ELF-1 (cell line): ENCODE measurements around the gene GDF2.

Source experiments
- DNase-seq: peaks from one replicate; pipeline ENCODE4 v3.0.0-alpha.2; 2016; ENCODE audit warnings: low read depth, low spot score

The GDF2 gene

GRCh38 chr10:47291682-47292081, 30.6 kb upstream of the GDF2 start:
- no peak for DNase-seq

GRCh38 chr10:47294057-47294456, 28.2 kb upstream of the GDF2 start:
- no peak for DNase-seq

DNA sequence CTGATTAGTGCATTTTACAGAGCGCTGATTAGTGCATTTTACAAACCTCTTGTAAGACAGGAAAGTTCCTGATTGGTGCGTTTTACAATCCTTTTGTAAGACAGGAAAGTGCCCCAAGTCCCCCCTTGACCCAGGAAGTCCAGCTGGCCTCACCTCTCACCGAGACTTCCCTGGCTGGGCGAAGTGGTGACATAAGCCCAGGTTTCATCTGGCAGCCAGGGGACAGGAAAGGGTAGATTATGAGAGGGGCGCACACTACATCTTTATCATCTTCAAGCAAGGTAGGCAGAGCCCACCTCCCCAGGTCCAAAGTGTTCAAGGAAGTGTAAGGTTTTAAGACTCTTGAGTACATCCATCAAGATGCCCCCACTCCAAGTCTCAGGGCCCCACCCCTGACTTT, 27.8 kb upstream of the GDF2 start:
- DNase-seq, result no peak

DNA sequence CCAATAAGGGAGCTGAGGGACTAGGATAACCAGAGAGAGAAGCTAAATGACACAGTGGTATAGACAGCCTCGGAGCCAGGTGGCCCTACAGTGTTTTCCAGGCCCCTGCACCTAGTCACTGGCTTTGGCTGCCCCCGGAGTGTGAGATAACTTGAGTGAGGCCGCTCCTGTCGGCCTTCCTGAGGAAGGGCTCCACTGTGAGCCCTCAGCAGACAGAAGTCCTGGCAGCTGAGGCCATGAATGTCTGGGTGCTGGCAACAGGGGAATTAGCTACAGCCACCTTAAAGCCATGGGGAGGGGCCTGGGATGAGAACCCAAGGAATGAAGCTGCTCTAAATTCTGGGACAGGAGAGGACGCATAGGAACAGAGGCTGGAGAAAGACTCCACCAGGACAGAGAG, 26.8 kb upstream of the GDF2 start:
- no peak for DNase-seq

DNA sequence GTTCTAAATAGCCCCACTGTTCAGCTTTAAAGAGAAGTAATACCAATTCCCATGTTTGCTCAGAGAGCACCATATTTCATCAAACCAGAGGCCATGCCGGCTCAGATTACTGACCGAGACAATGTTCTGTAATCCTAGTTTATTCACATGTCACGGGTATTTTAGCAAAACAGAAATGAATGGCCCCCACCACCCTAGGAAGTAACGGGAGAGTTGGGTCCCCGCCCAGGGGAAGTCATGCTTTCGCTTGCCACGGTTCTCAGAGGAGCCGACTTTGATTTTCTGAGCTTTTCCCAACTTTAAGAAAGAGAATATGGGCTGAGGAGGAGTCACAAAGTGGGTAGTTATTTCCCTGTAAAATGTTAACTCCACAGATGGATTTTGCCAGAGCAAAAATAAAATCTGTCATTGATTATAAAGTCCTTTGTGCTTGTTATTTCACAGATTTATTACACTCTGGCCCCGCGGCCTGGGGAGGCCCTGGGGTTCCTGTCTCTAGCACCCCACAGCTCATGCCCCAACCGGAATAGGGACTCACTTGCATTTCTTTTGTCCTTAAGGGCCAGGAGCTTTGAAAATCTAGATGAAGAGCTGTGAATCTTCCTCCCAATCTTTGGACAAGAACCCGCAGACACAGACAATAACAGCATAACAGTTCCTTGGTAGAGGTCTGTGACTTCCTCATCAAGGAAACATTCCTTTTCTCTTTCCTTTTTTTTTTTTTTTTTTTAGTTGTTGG, 25.9 kb upstream of the GDF2 start:
- DNase-seq, result no peak

- DNase-seq, result no peak
These were observed 25.3 kb upstream of the GDF2 start for GRCh38 chr10:47296941-47297340.

DNA sequence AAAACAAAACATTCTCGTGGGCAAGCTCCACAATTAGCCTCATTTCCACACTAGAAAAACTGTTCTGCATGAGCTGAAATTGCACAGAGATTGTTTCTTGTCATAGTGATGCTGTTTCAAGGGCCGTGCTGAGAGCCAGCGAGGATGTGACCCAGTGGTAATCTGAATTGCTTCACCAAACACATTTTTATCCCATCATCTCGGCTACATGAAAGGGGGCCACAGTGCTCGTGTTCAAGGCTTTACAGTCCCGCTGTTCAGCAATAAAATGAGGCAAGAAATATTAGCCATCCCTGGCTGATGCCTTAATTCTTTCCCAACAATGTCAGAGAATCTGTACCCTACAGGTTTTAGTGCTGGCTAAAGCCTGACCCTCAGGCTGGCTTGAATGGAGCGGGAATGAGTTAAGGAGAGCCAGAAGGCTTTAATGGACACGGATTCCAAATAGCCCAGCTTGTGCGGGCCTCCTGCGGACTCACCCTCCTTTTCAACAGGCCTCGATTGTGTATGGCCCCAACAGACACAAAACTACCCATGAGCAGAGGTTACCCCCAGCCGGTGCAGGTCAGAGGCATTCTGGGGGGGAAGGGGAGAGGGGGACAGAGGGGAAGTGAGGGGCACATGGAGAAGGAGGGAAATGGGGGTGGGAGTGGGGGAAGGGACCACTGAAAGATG, 24.3 kb upstream of the GDF2 start:
- no peak for DNase-seq

DNA sequence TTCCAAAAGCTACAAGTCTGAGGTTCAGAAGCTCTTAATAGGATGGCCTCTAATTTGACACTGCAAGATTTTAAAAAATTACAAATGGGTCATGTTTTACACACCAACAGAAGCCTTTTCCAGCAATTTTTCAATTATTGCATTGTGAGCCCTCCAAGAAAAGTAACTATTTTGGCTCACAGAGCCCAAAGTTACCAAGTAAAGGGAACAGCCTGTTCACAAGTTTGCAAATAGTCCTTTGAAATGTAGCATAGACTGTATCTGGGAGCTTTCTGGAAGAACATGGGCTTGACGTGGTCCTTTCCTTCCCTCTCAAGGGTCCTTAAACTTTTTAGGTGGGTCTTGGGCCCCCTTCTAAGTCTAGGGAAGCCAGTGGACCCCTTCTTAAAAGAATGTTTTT, 23.5 kb upstream of the GDF2 start:
- DNase-seq, result no peak

DNA sequence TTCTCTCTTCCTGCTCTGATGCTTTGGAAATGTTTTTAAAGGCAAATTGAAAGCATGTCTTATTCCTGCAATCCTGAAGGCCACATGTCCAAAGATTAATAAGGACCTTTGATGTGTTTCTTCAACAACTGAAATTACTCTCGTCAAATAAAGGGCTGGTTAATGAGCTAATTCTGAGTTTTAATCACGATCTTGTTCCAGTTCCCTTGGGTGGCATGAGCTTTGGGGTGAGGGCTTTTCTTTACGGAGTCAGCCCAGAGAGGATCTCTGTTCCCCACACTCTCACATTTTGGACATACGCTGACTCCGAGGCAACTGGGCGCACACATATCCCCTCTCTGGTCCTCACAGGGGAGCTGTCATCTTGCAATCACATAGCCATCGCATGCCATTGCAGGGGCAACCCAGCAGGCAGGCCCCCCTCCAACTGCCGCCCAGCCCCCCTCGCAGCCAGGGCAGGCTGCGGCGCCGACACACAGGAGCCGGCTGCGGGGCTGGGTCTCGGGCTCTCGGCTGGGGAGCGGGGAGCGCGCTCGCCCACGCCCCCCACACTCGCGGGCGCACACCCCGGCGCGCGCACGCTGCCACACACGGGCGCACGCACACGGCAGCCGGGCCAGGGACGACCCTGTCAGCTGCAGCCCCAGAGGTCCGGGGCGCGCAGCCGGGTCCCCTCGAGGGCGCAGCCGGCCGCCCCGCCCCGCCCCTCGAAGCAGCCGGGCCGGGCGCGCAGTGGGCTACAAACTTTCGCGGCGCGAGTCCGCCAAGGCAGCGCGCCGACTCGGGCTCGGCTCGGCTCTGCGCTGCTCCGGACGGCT, 22.4 kb upstream of the GDF2 start, which contains the start of gene GDF10:
GDF10 (plus strand) TSS at position 587 of the 818 bp plus-strand sequence. CDS start 455 bp downstream, outside the sequence.
- no peak for DNase-seq

- peak; percentile 40 for DNase-seq
These were observed 21.8 kb upstream of the GDF2 start for GRCh38 chr10:47300429-47300931.

DNA sequence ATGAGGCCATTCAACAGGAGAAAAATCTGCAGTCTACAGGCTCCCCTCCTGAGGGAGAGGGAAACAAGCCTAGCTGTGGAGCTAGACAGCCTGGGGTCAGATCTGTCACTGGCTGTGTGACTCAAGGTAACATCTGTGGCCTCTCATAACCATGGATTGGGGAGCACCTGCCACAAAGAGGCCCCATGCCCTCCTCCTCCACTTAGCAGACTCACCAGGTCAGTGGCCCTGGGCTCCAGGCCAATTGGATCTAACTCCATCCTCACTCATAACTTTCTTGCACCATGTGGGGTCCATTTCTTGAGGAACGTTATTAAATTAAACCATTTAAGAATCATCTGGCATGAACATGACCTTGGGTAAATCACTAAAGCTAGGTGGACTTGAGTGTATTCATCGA, 20.4 kb upstream of the GDF2 start:
- no peak for DNase-seq

DNA sequence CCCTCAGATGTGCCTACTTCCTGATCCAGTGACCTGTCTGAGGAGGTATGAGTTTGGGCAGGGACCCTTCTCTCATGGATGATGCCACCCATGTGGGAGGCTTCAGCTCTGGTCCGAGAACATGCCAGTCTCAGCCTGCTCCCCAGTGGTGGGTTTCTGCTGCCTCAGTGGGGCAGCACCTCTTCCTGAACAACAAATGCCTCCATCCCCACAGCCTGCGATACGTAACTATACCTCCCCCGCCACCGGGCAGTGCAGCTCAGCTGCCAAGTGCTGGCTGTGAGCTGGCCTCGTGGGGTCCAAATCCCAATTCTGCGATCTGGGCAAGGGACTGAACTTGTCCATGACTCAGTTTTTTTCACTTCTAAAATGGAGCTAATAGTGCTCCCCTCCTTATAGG, 19.1 kb upstream of the GDF2 start:
- DNase-seq, result no peak

GRCh38 chr10:47303866-47304265, 18.4 kb upstream of the GDF2 start:
- no peak for DNase-seq

DNA sequence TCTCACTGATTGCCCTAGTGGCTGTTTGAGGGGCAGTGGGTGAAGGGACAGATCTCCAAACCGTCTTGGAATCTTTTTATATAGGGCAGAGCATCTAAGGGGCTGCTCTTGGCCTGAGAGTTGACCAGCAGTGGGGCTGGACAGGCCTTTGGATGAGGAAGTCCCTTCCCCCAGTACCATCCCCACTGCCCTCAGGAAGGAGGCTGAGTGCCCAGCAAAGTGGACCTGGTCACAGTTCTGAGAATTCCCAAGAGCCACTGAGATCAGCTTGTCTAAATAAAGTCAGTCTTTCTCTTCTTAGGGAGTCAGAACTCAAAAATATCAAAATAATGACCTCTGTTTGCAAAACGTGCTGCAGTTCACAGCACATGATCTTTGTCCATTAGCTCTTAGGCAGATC, 16.7 kb upstream of the GDF2 start:
- DNase-seq, result no peak

DNA sequence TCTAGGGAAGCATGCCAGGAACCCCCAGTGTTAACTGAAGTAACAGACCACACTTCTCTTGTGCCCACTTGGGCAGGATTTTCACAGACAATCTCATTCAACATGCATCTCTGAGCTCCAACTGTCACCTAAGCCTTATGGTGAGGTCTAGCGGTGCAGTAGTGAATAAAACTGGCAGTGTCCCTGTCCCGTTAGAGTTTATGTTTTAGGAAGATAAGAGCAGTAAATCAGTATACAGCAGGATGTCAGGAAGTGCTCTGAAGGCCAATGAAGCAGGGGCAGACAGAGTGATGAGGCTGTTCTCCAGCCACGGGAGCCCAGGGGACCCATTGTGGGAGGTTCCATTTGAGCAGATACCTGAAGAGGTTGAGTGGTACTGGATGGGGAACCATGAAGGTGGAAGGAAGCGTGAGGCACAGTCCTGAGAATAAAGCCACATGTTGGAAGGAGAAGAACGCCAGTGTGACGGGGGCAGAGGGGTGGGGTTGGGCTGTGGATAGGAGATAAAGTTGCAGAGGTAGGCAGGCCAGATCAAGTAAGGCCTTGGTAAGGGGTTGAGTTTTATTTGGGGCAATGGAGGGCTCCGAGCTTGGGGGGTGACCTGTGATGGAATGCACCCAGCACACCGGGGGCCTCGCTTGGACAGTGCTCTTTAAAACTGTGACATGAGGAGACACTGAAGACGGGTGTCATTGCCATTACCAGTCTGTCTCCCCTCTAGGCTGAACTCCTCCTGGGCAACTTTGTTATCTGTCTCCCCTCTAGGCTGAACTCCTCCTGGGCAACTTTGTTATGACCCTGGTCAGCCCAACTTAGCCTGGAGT, 15.7 kb upstream of the GDF2 start:
- no peak for DNase-seq

DNA sequence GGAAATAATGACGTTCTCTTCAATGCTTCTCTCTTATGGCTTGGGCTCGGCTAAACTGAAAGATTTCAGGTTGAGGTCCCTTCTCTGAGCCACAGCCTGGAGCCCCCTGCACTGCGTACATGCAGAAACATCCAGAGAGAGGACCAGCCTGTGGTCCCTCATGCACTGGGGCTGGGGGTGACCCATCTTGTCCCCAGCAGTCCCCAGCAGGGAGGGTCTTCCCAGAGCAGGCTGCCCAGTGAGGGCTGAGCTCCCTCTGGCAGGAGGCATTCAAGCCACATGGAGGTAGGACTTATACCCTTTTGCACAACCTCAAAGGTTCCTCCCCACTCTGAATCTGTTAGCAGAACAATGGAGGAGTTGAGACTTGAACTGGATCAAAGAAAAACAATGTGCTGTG, 14.9 kb upstream of the GDF2 start:
- DNase-seq, result no peak

GRCh38 chr10:47308775-47309174, 13.5 kb upstream of the GDF2 start:
- DNase-seq, result no peak

DNA sequence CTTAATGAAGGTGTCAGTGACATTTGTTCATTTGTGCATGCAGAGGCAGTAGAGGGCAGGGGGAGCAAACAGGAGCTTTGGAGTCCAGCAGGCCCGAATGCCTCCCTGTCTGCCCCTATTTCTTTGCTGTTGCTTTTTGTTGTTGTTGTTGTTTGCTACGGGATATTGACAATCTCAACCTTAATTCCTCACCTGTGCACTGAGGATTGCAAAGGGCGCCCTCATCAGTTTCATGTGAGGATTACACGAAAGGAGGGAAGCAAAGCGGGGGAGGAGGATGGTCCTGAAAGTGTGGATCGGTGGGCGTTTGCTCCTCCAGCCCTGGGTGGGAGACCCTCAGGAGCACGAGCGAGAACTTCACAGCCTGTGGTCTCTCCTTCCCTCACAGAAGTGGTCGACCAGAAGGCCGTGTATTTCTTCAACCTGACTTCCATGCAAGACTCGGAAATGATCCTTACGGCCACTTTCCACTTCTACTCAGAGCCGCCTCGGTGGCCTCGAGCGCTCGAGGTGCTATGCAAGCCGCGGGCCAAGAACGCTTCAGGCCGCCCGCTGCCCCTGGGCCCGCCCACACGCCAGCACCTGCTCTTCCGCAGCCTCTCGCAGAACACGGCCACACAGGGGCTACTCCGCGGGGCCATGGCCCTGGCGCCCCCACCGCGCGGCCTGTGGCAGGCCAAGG, 12.7 kb upstream of the GDF2 start:
- no peak for DNase-seq

DNA sequence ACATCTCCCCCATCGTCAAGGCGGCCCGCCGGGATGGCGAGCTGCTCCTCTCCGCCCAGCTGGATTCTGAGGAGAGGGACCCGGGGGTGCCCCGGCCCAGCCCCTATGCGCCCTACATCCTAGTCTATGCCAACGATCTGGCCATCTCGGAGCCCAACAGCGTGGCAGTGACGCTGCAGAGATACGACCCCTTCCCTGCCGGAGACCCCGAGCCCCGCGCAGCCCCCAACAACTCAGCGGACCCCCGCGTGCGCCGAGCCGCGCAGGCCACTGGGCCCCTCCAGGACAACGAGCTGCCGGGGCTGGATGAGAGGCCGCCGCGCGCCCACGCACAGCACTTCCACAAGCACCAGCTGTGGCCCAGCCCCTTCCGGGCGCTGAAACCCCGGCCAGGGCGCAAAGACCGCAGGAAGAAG, 12.2 kb upstream of the GDF2 start:
- no peak for DNase-seq

DNA sequence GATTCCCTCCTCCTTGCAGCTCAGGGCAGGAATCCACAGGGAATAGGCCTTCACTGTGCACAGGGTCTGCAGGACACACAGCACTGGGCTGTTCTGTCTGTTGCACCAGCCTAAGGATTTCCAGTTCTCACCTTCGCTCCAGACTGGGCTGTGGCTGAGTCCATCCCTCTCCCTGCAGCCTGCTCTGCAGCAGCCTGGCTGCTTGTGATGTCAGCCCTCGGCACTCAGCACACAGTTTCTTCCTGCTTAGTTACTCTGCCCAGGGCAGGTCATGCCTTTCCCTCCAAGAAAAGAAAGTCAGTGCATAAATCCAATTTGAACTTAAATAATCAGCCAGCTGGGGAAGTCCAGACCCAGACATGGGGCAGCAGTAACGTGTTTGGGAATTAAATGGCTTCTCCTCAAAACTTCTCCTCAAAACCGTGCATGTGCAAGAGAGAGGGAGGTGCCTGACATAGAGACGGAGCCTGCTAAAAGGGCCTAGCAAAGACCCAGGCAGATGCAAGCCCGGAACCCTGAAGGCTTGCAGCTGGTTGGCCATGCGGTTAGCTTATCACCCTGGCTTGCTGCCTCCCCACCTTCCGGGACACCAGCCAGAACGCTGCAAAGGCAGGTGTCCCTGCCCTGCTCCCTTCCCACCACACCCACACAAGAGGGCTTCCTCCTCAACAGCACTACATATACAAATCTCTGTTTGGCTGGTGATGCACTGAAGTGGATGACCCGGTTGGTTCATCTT, 10.9 kb upstream of the GDF2 start:
- peak; percentile 52 for DNase-seq
